HG03354 (cell line): ENCODE measurements around the gene SAMD9L.

Experiments used
- ATAC-seq: cut with Tn5 transposase; IDR thresholded peaks from one replicate; pipeline ENCODE4 v1.9.1; 2021; ENCODE audit warnings: mild to moderate bottlenecking; ENCODE audit not compliant: unreplicated experiment, poor library complexity, severe bottlenecking

Gene SAMD9L

GRCh38 chr7:93148144-93148543, at the start of gene SAMD9L:
TSS of gene SAMD9L (minus strand) at chr7:93148385. CDS start at chr7:93135971, 12,414 bp downstream.
- peak; percentile 72 for ATAC-seq

GRCh38 chr7:93196336-93196735, 48.2 kb upstream of the SAMD9L start:
- no peak for ATAC-seq

GRCh38 chr7:93194386-93194785, 46.2 kb upstream of the SAMD9L start:
- ATAC-seq, result no peak

DNA sequence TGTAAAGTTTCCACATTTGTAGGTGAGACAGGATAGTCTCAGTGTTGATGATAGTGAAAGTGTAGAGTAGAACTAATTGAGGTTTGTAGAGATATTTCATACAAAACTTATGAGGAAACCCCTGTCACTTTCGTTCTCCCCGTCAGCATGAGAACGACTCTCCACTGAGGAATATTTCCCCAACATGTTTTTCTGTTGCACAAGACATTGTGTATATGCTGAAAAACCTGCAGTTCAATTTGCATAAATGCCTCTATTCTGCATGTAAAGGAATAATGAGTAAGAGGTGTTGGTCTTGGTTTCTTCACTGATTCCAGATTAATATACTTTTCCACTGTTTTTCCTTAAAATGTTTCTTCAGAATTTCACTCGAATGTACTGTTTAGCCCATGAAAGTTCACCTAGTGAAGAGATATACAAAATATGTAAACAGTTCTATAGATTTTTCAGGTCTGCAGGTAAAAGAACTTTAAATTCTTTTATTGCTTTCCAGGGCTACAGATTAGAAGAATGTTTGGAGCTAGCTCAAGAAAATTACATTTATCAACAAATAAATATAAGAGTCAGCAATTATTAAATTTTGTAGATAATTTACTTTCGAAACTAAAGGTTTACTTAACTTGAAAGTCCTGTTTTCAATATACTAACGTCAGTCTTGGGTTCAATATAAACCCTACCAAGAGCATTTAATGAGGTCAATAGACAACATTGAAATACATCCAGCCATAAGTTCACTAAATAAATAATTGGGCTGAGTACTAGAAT, 40.9 kb upstream of the SAMD9L start:
- no peak for ATAC-seq

DNA sequence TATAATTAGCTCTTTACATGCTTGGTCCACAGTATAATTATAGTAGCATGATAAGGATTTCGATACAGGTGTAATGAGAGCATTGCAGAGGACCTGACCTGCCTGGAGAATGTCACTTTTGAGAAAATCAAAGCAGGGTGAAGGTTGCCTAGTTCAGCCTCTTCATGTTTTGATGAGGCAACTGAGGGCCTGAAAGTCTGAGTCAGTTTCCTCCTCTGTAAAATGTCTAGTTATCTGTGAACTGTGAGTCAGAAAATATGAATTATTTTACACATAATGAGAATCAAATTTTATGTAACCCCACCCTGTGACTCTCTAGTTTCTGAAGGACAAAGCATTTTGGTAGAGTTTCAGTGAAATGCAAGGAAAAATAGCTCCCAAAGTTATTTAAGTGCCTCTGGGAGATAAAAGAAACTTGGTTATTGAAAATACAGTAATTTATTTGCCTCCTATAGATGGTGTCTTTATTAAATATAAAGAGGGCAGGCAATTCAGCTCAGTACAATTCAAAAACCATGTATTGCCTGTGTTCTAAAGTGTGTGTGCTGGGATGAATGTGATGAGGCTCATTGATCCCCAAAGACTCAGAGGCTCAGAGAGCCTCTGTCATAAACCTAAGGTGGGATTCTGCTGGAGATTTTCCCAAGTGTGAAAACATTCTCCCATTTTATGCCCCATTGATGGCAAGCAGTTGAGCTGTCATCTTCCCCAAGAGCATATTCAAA, 37.3 kb upstream of the SAMD9L start:
- ATAC-seq, result no peak

- no peak for ATAC-seq
These were observed 31.0 kb upstream of the SAMD9L start for GRCh38 chr7:93179173-93179572.

- ATAC-seq, result no peak
These were observed 30.0 kb upstream of the SAMD9L start for GRCh38 chr7:93178213-93178612.

DNA sequence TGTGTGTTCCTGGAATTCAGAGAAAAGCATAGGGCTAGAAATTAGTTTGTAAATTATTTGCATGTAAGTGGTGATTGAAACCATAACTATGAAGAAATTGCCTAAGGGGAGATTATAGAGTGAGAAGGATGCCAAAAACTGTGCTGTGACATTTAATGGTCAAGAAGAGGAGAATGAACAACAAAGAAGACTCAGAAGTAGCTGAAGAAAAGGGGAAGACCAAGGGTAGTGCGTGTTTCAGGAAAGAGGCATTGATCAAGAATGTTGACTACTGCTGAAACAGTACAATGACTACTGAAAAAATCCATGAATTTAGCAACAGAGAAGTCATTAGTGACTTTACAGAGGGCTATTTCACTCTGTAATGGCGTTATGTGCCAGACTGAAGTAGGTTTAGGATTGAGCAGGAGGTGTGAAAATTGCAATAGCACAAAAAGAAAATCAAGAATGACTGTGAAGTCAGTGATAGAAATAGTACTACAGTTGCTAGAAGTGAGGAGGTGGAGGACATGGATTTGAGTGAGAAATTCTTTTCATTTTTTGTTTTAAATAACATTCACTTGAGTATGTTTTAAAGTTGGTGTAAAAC, 28.9 kb upstream of the SAMD9L start:
- no peak for ATAC-seq

DNA sequence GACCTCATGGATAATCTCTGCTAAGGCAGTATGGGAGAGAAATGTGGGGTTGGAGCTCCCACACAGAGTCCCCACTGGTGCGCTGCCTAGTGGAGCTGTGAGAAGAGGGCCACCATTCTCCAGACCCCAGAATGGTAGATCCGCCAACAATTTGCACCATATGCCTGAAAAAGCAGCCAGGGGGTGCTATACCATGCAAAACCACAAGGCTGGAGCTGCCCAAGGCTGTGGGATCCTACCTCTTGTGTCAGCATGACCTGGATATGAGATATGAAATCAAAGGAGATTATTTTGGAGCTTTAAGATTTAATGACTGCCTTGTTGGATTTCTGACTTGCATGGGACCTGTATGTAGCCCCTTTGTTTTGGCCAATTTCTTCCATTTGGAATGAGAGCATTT, 27.0 kb upstream of the SAMD9L start:
- no peak for ATAC-seq

DNA sequence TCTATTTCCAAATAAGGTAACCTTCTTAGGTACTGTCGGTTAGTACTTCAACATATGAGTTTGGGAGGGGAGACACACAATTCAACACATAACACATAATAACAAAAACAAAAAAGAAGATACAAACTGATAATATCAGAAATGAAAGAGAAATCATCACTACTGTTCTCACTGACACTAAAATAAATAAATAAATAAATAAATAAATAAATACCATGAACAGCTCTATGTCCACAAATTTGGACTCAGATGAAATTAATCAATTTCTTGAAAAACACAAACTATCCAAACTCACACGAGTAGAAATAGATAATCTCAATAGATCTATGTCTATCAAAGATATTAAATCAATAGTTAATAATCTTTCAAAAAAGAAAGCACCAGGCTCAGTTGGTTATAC, 24.5 kb upstream of the SAMD9L start:
- no peak for ATAC-seq

DNA sequence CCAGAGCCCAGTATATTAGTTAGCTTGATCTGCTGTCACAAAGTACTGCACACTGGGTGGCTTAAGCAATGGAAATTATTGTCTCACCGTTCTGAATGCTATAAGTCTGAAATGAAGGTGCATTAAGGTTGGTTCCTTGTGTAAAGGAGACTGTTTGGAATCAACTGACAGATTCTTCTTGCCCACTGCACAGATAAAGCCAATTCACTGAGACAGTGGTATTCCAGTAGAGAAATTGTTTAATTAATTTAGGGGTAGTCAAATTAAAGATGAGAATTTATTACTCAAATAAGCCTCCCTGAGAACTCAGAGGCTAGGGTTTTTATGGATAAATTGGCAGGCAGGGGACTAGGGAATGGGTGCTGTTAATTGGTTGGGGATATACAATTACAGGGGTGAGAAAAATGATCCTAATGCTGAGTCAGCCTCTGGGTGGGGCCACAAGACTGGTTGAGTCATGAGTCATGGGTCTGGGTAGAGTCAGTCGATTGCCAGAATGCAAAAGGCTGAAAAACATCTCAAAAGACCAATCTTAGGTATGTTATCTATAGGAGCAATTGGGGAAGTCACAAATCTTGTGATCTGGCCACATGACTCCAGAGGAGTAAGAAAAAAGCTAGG, 23.5 kb upstream of the SAMD9L start:
- no peak for ATAC-seq

GRCh38 chr7:93165447-93165846, 17.3 kb upstream of the SAMD9L start:
- ATAC-seq, result peak; percentile 100

GRCh38 chr7:93164766-93165165, 16.6 kb upstream of the SAMD9L start:
- ATAC-seq, result no peak

GRCh38 chr7:93161181-93161762, 13.1 kb upstream of the SAMD9L start:
- ATAC-seq, result no peak

GRCh38 chr7:93160410-93160809, 12.2 kb upstream of the SAMD9L start:
- ATAC-seq, result no peak

DNA sequence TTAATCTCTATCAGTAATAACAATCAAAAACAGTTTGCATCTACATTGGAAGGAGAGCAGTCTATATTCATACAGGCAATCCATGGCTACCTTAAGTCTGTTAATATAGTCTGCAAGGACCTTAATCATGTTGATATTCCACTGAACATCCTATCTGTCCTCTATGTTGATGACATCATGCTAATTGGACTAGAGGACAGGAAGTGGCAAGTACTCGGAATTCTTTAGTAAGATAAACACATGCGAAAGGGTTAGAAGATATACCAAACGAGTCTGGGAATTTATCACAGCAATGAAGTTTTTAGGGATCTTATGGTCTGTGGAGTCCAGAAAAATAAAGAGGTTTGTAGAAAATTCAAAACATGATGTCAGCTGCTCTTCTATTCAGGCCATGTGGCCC, 11.3 kb upstream of the SAMD9L start:
- no peak for ATAC-seq

DNA sequence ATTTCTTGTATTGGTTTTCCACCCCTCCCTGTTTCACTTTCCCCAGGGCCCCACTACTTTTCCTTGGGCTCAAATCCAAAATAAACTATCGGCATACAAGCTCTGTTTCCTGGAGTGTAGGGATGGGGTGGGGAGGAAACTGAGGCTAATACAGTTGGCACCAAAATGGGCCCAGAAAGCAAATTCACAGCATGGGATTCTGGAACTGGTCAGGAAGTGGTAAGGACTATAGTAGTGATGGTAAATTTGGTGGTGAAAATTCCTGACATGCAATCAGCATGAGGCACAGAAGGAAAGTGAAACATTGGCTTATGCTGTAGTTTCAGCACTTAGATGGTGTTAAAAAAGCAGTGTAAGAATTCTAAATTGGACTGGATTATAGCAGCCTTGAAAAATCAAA, 8.7 kb upstream of the SAMD9L start:
- ATAC-seq, result no peak

- no peak for ATAC-seq
These were observed 2.1 kb upstream of the SAMD9L start for GRCh38 chr7:93150200-93150835.

GRCh38 chr7:93148727-93149126, 542 bp upstream of the SAMD9L start:
- no peak for ATAC-seq

- peak; percentile 76 for ATAC-seq
These were observed 822 bp downstream of the SAMD9L start for GRCh38 chr7:93147363-93147762.
